Activated naive CD8-positive, alpha-beta T cell treated with anti-CD3 and anti-CD28 coated beads, Interleukin-2, amount 50 U/mL, for 24 hours (primary cell): ENCODE results near the gene AGXT.

Experiments used
- ATAC-seq: fragments of 150-1000 bp; cut with Tn5 transposase; one replicate; pipeline ENCODE4 v1.10.0; 2021
- DNase-seq: peaks from one replicate; pipeline ENCODE4 v3.0.0; 2021
- H3K27ac Mint-ChIP-seq: one replicate; pipeline ENCODE4 v1.8.0; 2021; ENCODE audit warnings: mild to moderate bottlenecking, mixed read lengths
- H3K27me3 Mint-ChIP-seq: one replicate; pipeline ENCODE4 v1.8.0; 2021; ENCODE audit warnings: mixed read lengths
- H3K36me3 Mint-ChIP-seq: one replicate; pipeline ENCODE4 v1.8.0; 2021; ENCODE audit warnings: low read depth, mixed read lengths
- H3K4me1 Mint-ChIP-seq: one replicate; pipeline ENCODE4 v1.8.0; 2021; ENCODE audit warnings: mixed read lengths
- H3K4me3 Mint-ChIP-seq: one replicate; pipeline ENCODE4 v1.8.0; 2021; ENCODE audit warnings: mild to moderate bottlenecking, moderate library complexity, mixed read lengths
- H3K9me3 Mint-ChIP-seq: one replicate; pipeline ENCODE4 v1.8.0; 2021; ENCODE audit warnings: mixed read lengths

Gene AGXT

DNA sequence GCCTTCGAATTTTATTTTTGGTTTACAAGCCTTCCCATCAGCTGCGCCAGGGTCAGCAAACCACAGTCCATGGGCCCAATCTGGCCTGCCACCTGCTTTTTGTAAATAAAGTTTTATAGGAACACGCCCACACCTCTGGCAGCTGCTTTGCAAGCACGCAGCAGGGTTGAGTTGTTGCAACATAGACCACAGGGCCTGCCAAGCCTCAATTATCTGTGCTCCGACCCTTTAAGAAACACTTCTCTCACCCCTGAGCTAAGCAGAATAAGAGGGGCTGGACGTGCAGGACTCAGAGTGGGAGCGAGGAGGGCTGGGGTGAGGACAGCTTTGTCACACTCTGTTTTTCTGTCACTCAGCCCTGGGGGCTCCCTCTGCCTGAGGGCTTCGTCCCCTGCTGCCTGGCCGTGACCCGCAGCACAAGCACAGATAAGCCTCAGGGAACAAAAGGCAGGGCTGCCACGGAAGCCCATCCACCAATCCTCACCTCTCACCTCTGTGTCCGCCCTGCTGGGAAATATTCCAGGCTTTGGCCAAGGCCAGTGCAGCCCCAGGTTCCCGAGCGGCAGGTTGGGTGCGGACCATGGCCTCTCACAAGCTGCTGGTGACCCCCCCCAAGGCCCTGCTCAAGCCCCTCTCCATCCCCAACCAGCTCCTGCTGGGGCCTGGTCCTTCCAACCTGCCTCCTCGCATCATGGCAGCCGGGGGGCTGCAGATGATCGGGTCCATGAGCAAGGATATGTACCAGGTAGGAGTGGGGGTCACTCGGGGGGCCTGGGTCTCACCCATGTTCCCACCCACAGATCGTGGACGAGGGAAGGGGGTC, at the start of gene AGXT:
Gene AGXT, plus strand, starts transcription at position 539 of the 823 bp plus-strand sequence. Its CDS starts 42 bp downstream, at position 581.
- H3K4me3 Mint-ChIP-seq = no peak within 1 kb of the TSS
- DNase-seq (no peak), ATAC-seq (no peak)
- H3K36me3 Mint-ChIP-seq = no peaks in the 10 kb centered on the region
- no peaks in the 10 kb centered on the region for H3K9me3 Mint-ChIP-seq
- no peaks in the 10 kb centered on the region for H3K27me3 Mint-ChIP-seq
- no peak within 1 kb of the TSS for H3K27ac Mint-ChIP-seq
- no peaks in the 10 kb centered on the region for H3K4me1 Mint-ChIP-seq

DNA sequence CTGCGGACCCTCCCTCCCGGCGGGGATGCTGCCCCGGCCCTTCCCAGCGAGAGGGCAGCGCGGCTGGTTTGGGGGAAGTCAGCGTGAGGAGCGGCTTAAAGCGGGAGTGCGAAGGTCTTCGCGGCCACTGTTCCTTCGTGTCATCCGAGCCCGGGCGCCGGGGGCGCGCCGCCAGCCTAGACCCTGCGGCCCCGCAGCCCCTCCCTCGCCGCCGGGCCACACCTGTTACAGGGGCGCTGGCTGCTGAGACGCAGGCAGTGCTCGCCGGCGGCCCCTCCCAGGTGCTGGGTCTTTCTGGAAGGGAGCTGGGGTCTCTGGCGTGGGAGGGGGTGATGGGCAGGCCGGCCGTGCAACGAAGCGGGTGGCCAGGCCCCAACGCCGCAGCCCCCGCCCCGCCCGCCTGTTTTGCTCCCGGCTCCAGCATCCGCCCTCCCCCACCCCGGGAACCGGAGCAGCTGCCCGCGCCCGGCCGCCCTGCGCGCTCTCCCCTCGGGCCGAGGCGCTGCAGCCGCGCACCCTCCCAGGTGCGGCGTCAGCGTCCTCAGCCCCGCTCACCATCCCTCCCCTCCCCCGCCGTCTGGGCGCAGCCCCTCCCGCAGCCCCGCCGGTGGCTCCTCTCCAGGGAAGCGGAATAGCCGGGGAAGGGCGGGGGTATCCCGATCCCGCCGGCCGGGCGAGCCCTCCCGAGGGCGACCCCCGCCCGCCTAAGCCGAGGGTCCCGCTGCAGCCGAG, 49.3 kb upstream of the AGXT start:
- Mint-ChIP-seq H3K9me3 (no peaks in the 10 kb centered on the region), H3K4me3 (no peak overlapping the region), H3K27ac (no peak overlapping the region), H3K4me1 (peaks cover 11% of the 10 kb centered on the region), H3K27me3 (peaks cover 51% of the 10 kb centered on the region), H3K36me3 (peaks cover 2% of the 10 kb centered on the region)
- no peak for DNase-seq
- no peak for ATAC-seq

DNA sequence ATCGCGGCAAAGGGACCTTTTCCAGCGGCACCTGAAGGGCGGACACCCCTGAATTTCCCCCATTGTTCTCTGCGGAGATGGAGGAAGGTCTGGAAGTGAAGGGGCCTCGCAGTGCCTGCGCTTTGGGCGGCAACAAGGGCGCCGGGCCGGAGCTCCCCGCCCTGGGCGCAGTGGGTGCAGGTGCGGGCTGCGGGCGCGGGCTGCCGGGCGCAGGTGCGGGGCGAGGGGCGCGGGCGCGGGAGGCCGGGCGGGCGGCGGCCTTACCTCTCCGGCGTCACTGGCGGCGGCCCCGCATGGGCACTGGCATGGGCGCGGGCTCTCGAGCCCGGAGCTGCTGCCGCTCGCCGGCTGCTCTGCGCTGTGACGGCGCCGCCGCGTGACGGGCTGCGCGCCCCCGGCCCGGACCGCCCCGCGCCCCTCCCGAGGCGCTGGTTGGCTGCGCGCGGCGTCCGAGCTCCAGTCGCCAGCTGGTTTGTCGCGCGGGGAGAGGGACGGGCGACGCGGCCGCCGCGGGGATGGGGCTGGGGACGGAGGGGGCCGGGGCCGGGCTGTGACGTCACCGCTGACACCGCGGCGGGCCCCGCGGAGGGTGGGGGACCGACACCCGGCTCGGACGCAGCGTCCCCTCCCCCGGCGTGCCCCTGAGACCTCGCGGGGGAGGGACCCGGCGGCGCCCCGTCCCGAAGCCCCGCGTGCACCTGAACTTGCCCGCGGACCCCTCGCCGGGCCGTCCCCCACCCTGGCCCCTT, 48.6 kb upstream of the AGXT start, which contains the start of gene KIF1A:
Gene KIF1A, minus strand, starts transcription at position 362 of the 749 bp plus-strand sequence. CDS start 22,467 bp downstream, outside the sequence.
- no peaks in the 10 kb centered on the region for H3K9me3 Mint-ChIP-seq
- peaks cover 58% of the 10 kb centered on the region for H3K27me3 Mint-ChIP-seq
- ATAC-seq (no peak), DNase-seq (peak; percentile 22)
- H3K4me1 Mint-ChIP-seq = peaks cover 11% of the 10 kb centered on the region
- peak within 1 kb of the TSS; percentile 48 for H3K4me3 Mint-ChIP-seq
- H3K36me3 Mint-ChIP-seq = peaks cover 2% of the 10 kb centered on the region
- H3K27ac Mint-ChIP-seq = no peak within 1 kb of the TSS

DNA sequence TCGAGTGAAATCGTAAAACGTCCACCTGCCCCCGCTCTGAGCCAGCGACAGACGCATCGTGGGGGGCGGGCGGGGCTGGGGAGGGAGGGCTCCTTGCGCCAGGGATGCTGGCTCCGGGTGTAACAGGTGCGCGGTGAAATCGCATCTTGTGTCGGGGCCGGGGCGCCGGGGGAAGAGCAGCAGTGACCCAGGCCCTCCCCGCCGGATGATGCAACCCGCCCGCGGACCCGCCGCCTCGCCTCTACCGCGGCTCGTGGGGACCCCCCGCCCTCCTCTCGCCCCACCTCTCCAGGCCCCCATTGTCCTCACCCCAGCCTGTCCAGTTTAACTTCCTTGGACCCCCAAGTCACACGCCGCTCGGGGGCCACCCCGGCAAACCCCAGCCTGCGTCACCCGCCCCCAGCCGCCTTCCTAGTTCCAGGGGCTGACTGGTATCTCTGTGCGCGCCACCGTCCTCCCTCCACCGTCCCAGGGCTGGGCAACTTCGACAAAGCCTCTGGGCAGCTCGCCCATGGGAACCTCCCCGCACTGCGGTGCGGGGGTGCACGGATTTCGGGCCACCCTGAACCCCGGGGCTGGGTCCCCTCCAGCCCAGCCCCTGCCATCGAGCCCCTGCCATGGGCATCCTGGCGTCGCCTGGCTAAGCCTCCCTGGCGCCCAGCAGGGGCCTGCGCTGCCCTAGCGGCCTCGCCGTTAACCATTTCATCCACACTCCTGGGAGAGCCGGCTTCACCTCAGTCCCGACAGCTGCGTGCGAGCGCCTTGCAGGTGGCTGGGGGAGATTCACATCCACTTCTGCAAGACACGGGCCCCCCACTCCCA, 47.8 kb upstream of the AGXT start:
- peaks cover 11% of the 10 kb centered on the region for H3K4me1 Mint-ChIP-seq
- H3K9me3 Mint-ChIP-seq = no peaks in the 10 kb centered on the region
- ATAC-seq (peak; percentile 65), DNase-seq (peak; percentile 53)
- H3K4me3 Mint-ChIP-seq = peak overlapping the region; percentile 48
- H3K27ac Mint-ChIP-seq = no peak overlapping the region
- H3K27me3 Mint-ChIP-seq = peaks cover 65% of the 10 kb centered on the region
- peaks cover 2% of the 10 kb centered on the region for H3K36me3 Mint-ChIP-seq

- DNase-seq (no peak), ATAC-seq (no peak)
- Mint-ChIP-seq H3K4me1 (peaks cover 11% of the 10 kb centered on the region), H3K27ac (no peak overlapping the region), H3K36me3 (peaks cover 2% of the 10 kb centered on the region), H3K4me3 (peak overlapping the region; percentile 48), H3K9me3 (no peaks in the 10 kb centered on the region), H3K27me3 (peaks cover 65% of the 10 kb centered on the region)
Measured at GRCh38 chr2:240821429-240821778, 47.2 kb upstream of the AGXT start.

- Mint-ChIP-seq H3K27me3 (peaks cover 64% of the 10 kb centered on the region), H3K4me3 (no peak overlapping the region), H3K4me1 (peaks cover 11% of the 10 kb centered on the region), H3K27ac (no peak overlapping the region), H3K36me3 (peaks cover 2% of the 10 kb centered on the region), H3K9me3 (no peaks in the 10 kb centered on the region)
- DNase-seq (no peak), ATAC-seq (no peak)
Measured at GRCh38 chr2:240822280-240822847, 46.3 kb upstream of the AGXT start.

- ATAC-seq = no peak
Measured at GRCh38 chr2:240823449-240824336, 44.9 kb upstream of the AGXT start.

DNA sequence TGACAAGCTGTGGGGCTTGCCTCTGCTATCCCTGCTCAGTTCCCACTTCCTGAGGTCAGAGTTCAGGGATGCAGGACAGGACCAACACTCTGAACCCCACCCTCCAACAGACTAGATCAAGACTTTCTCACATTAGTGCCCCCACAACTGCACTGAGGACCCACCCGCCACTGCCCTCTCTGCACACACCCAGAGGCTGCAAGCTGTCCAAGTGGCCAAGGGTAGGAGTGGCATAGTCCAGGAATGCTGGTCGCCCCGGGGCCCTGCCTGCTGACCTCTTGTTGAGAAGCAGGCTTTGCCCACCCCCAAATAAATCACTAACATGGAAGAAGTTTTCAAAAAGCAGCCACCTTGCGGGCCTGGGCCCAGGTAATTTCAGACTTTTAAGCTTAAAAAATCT, 43.1 kb upstream of the AGXT start:
- Mint-ChIP-seq H3K36me3 (peaks cover 2% of the 10 kb centered on the region), H3K27me3 (peaks cover 64% of the 10 kb centered on the region), H3K4me3 (no peak overlapping the region), H3K9me3 (no peaks in the 10 kb centered on the region), H3K4me1 (peaks cover 9% of the 10 kb centered on the region), H3K27ac (no peak overlapping the region)
- ATAC-seq (no peak), DNase-seq (no peak)

More at GRCh38 chr2:240823449-240824336, 44.9 kb upstream of the AGXT start:
- Mint-ChIP-seq H3K27me3 (peaks cover 56% of the 10 kb centered on the region), H3K27ac (no peak overlapping the region), H3K36me3 (peaks cover 2% of the 10 kb centered on the region), H3K4me3 (no peak overlapping the region), H3K4me1 (peaks cover 9% of the 10 kb centered on the region), H3K9me3 (no peaks in the 10 kb centered on the region)
- no peak for DNase-seq

DNA sequence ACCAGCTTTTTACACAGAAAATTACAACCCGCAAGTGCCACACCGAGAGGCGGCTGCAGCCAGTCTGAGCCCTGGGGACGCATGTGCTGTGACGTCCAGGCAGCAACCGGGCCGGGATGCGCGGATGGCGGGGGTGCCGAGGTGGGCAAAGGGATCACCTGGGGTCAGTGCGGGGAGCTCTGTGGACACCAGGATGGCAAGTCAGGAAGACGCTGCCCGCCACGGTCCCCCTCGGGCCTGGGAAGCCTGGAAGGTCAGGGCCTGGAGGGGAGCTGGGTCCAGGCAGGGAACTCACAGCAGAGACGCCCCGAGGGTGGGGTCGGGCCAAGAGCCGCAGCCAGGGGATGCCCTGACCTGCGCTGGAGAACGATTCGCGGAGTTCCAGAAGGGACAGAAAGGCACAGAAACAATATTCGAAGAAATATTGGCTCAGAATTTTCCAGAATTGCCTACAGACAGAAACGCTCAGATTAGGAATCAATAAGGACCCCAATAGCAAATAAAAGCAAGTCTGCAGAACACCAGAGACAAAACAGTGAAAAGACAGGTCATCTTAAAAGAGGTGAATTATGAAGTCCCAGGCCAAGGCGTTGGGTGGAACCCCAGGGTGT, 36.9 kb upstream of the AGXT start:
- Mint-ChIP-seq H3K27me3 (peaks cover 14% of the 10 kb centered on the region), H3K4me1 (peaks cover 6% of the 10 kb centered on the region), H3K4me3 (peak overlapping the region; percentile 67), H3K9me3 (no peaks in the 10 kb centered on the region), H3K36me3 (no peaks in the 10 kb centered on the region), H3K27ac (no peak overlapping the region)
- no peak for DNase-seq
- ATAC-seq = no peak

- DNase-seq (peak; percentile 95), ATAC-seq (peak; percentile 93)
- peaks cover 6% of the 10 kb centered on the region for H3K4me1 Mint-ChIP-seq
- no peaks in the 10 kb centered on the region for H3K36me3 Mint-ChIP-seq
- no peaks in the 10 kb centered on the region for H3K9me3 Mint-ChIP-seq
- H3K27me3 Mint-ChIP-seq = peaks cover 14% of the 10 kb centered on the region
- peak overlapping the region; percentile 67 for H3K4me3 Mint-ChIP-seq
- H3K27ac Mint-ChIP-seq = no peak overlapping the region
Measured at GRCh38 chr2:240832205-240832727, 36.4 kb upstream of the AGXT start.

- H3K27ac Mint-ChIP-seq = no peak overlapping the region
- H3K9me3 Mint-ChIP-seq = no peaks in the 10 kb centered on the region
- no peak for ATAC-seq
- H3K36me3 Mint-ChIP-seq = no peaks in the 10 kb centered on the region
- H3K4me1 Mint-ChIP-seq = peaks cover 6% of the 10 kb centered on the region
- no peak overlapping the region for H3K4me3 Mint-ChIP-seq
- H3K27me3 Mint-ChIP-seq = peaks cover 14% of the 10 kb centered on the region
- no peak for DNase-seq
Measured at GRCh38 chr2:240832921-240833494, 35.6 kb upstream of the AGXT start.

GRCh38 chr2:240833724-240834285, 34.8 kb upstream of the AGXT start:
- no peak overlapping the region for H3K4me3 Mint-ChIP-seq
- no peak overlapping the region for H3K27ac Mint-ChIP-seq
- H3K9me3 Mint-ChIP-seq = no peaks in the 10 kb centered on the region
- DNase-seq (no peak), ATAC-seq (no peak)
- peaks cover 6% of the 10 kb centered on the region for H3K4me1 Mint-ChIP-seq
- H3K27me3 Mint-ChIP-seq = peaks cover 14% of the 10 kb centered on the region
- no peaks in the 10 kb centered on the region for H3K36me3 Mint-ChIP-seq
